Transverse colon (tissue), 3 donors: ENCODE results near the gene OR6S1.

ENCODE experiments used
- POLR2A ChIP-seq: fragments of 450-650 bp; IDR thresholded peaks from one replicate; pipeline ENCODE4 v1.6.1; 2016; ENCODE audit warnings: antibody characterized with exemption, mild to moderate bottlenecking, moderate library complexity
- POLR2AphosphoS5 ChIP-seq, 3 donors: sonication (generic); formaldehyde crosslinking; IDR thresholded peaks; one replicate each; pipeline ENCODE4 v1.6.1; 2016; ENCODE audit warnings: antibody characterized with exemption in 3 of 3

- TF ChIP-seq POLR2AphosphoS5 (IDR thresholded peaks at IDR 0.05), result no peak
- TF ChIP-seq POLR2A, result no peak
Measured at GRCh38 chr14:20606902-20607242, 34.6 kb downstream of the OR6S1 start.
